HepG2 (cell line): Measurements from ENCODE around the gene PKP4. TPM values are rescaled to one million over a fixed set of nuclear protein-coding genes. Genes with fewer than 3 reads are reported as not detected.

Experiments
- EED ChIP-seq: sonication (generic); formaldehyde crosslinking; IDR thresholded peaks from 2 replicates; pipeline ENCODE4 v1.5.0; 2020; ENCODE audit warnings: mild to moderate bottlenecking, missing genetic modification reagents
- ZNF891 ChIP-seq: sonication (generic); formaldehyde crosslinking; IDR thresholded peaks from 2 replicates; pipeline ENCODE4 v1.5.0; 2020; ENCODE audit warnings: mild to moderate bottlenecking, missing genetic modification reagents
- polyA plus RNA-seq, 8 experiments: library from polyadenylated mRNA; depleted of rRNA in 3 of 8; stranded (reverse) in 7 of 8; unstranded in 1 of 8; fragments of >200 nt; fragmentation: Illumina TruSeq in 4 of 8; extraction: Trizol in 4 of 8; gene quantifications; 2 replicates each; pipeline versions ENCODE4 v1.2.1 to v1.2.3, GENCODE V29; 2011 to 2016; ENCODE audit warnings: low read depth in 4 of 8, missing spikeins in 1 of 8, mixed read lengths in 1 of 8; ENCODE audit not compliant: insufficient read depth in 1 of 8
- total RNA-seq, 5 experiments: library from RNA; depleted of rRNA; stranded (reverse); fragments of >200 nt; fragmentation: Illumina TruSeq; extraction: Trizol; gene quantifications; 2 replicates each; pipeline ENCODE4 v1.2.3, GENCODE V29; 2016; ENCODE audit warnings: low read depth in 1 of 5
- TF ChIP-seq, protein P1 (sequence below), 2 experiments: fragments of 450-650 bp in 1 of 2; sonication (generic) in 1 of 2; formaldehyde crosslinking in 1 of 2; IDR thresholded peaks; 2 replicates each; pipeline versions ENCODE4 v1.6.1 to v1.8.0; 2016 to 2022; ENCODE audit warnings: antibody characterized with exemption in 1 of 2, mild to moderate bottlenecking in 1 of 2, missing genetic modification reagents in 1 of 2

PKP4 gene
- total and polyA plus RNA-seq, 2 of the 13 experiments (the other 11 are each of a cell fraction or from before 2014, with no cell fraction given), result 80.9 to 90.5 TPM

DNA sequence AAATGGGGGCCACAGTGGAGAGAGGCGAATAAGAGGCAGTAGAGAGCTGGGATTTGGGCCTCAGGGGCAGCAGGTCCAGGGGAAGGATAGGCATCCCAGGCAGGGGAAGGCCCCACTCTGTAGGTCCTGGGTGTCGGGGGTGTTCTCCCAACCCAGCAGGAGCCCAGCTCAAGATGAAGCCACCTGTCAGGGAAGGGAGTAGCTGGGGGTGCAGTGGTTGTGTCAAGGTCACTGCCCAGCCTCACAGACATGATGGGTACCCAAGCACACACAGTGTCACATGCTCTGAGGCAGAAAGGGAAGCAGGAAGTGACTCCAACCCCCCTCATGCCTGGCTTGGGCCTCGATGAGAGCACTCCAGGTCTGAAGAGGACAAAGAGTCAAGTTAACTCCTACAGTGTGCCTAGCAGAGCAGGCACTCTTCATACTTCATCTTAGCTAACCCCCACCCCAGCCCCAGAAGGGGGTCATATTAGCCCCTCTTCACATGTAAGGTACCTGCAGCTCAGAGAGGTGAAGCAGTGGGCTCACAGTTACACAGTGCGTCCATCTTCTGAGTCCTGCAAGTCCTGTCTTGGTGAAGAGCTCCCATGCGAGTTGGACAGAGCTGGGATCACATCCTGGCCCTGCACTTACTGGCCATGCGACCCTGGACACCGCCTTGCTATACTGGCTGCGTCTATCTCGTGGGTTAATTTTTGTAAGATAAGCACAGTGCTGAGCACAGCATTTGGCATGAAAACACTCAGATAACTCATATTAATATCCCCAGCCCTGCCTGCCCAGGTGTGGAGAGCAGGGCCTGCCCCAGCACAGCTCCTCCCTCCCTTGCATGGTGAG, 265.7 kb downstream of the PKP4 start (continued):
- TF ChIP-seq, protein P1, sequence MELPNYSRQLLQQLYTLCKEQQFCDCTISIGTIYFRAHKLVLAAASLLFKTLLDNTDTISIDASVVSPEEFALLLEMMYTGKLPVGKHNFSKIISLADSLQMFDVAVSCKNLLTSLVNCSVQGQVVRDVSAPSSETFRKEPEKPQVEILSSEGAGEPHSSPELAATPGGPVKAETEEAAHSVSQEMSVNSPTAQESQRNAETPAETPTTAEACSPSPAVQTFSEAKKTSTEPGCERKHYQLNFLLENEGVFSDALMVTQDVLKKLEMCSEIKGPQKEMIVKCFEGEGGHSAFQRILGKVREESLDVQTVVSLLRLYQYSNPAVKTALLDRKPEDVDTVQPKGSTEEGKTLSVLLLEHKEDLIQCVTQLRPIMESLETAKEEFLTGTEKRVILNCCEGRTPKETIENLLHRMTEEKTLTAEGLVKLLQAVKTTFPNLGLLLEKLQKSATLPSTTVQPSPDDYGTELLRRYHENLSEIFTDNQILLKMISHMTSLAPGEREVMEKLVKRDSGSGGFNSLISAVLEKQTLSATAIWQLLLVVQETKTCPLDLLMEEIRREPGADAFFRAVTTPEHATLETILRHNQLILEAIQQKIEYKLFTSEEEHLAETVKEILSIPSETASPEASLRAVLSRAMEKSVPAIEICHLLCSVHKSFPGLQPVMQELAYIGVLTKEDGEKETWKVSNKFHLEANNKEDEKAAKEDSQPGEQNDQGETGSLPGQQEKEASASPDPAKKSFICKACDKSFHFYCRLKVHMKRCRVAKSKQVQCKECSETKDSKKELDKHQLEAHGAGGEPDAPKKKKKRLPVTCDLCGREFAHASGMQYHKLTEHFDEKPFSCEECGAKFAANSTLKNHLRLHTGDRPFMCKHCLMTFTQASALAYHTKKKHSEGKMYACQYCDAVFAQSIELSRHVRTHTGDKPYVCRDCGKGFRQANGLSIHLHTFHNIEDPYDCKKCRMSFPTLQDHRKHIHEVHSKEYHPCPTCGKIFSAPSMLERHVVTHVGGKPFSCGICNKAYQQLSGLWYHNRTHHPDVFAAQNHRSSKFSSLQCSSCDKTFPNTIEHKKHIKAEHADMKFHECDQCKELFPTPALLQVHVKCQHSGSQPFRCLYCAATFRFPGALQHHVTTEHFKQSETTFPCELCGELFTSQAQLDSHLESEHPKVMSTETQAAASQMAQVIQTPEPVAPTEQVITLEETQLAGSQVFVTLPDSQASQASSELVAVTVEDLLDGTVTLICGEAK (IDR thresholded peaks at IDR 0.05), result no peak
- TF ChIP-seq, protein P1 (CRISPR knock-in tag; IDR thresholded peaks at IDR 0.05), result 0 out of 2 replicates have a peak, but pooled peaks have one; percentile 0
- TF ChIP-seq ZNF891 (CRISPR knock-in tag) (0 out of 2 replicates have a peak, but pooled peaks have one; percentile 21), EED (0 out of 2 replicates have a peak, but pooled peaks have one; percentile 21)
